ENCODE results near the gene ANXA6.
"Not testable (repeated sequence)": the region's sequence is repeated elsewhere in the genome, so short reads cannot be mapped to it uniquely, and the experiment has no call there.

ANXA6 gene

DNA sequence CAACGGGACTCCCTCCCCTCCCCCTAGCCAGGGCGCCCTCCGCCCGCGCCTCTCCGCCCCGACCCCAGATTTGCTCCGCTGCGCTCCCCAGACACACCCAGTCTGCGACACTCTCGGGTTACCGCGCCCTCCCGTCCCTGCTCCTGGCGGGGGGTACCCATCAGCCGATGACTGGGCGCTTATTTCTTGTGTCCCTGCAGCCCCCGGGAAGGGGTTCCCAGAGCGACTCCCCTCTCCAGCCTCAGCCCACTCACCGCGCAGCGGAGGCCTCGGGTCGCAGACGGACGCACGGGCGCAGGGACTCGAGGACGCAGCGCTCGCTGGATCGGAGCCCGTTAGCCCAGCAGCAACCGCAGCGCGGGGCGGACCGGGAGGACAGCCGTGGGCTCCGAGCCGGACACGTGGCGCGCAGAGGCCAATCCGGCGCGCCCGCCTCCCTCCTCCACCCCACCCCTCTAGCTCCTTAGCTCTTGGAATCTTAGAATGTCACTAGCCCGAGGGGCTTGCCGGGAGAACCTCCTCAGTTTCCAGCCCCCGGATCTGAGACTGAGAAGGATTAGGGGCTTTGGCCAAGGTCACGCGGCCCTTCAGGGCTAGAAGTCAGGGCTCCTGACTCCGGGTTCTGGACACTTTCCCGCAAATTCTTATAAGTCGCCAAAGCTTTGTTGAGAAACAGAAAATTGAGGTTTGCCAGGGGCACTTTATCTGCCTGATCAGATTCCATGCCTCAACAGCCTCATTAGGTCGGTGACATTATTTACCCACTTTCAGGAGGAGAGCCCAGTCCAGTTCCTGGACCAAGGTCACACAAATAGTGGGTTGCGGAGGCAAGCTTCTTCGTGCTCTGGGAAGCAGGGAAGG lies at the start of gene ANXA6:
Gene ANXA6, minus strand, starts transcription at position 354 of the 861 bp plus-strand sequence. CDS start 9,878 bp downstream, outside the sequence.
- peak in 57 of 58 donors; percentile 7 to 92 (median 75) for DNase-seq

DNA sequence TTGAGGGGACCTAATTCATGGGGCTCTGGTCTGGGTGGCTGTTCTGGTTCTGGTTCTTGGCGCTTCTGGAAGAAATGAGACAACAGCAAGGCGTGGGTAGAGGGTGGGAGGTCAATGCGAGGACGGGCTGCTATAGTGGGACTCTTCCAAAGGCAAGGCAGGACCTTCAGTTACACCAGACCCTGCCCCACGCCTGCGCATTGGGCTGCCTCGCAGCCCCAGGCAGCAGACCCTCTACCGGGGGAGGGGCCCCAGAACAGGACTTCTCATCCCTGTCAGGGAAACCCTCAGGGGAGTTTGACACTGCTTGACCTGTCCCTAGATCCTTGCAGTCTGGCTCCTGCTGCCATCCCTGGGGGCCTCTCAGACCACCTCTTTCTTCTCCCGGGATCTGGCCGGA lies 47.8 kb upstream of the ANXA6 start:
- no peak for DNase-seq

DNA sequence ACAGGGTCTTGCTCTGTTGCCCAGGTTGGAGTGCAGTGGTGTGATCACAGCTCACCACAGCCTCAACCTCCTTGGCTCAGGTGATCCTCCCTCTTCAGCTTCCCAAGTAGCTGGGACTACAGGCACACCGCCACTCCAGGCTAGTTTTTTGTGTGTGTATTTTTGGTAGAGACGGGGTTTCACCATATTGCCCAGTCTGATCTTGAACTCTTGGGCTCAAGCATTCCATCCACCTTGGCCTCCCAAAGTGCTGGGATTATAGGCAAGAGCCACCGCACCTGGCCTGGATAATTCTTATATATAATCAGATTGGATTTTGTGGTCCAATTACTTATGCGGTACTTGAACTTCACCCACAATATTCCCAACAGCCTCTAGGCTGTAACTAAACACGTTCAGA lies 46.5 kb upstream of the ANXA6 start:
- DNase-seq = no peak

DNA sequence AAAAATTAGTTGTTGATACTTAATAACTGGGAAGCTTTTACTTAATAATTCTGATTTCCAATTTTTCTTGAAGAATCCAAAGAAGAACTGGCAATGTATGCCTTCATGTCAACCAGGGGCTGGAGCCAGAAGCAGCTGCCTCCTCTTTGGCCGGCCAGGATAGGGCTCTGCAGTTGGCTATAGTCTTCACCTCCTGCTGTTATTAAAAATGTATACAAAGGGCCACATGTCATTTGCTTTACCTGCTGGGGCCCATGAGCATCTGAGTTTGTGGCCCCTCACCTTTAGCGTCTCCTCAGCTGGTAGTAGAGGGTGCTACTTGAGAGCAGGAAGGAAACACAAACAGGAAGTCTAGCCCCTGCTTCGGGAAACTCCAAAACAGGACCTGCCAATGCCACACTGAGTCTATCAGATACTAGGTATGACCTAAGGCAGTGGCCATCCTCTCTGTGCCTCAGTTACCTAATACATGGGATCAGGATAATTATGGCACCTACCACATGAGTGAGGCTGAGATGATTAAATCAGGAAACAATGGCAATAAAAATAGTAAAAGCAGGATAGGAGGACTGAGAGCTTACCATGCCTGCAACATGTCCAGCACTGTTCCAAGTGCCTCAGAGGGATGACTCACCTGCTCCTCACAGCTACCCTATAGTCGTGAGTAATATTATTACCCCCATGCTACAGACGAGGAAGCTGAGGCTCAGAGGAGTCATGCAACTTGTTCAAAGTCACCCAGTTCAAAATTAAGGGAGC lies 45.0 kb upstream of the ANXA6 start:
- no peak for DNase-seq

DNA sequence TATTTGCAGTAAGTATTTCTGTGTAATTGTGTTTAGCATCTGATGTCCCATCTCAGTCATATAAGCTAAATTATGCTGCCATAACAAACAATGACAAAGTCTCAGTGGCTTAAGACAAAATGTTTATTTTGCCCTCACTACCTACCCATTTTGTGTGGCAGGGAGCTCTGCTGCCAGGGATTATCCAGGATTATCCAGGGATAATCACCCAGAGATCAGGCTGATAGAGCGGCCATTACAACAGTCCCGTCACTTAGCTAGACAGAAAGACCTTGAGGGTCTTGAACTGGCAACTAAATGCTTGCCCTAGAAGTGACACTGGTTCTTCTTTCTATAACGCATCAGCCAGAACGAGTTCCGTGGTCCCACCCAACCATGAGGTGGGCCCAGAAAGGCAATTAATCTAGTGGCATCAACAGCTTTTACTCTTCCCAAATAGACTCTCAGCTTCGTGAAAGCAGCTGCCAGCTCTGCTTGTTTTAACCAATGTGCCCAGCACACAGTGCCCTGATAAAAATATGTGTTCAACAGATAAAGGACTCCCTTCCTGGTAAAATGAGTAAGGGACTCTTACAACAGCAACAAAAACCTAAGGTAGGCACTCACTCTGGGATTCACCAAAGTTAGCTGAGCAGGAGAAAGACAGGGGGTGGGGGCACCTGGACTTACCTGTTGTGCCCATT lies 43.5 kb upstream of the ANXA6 start:
- DNase-seq = no peak

DNA sequence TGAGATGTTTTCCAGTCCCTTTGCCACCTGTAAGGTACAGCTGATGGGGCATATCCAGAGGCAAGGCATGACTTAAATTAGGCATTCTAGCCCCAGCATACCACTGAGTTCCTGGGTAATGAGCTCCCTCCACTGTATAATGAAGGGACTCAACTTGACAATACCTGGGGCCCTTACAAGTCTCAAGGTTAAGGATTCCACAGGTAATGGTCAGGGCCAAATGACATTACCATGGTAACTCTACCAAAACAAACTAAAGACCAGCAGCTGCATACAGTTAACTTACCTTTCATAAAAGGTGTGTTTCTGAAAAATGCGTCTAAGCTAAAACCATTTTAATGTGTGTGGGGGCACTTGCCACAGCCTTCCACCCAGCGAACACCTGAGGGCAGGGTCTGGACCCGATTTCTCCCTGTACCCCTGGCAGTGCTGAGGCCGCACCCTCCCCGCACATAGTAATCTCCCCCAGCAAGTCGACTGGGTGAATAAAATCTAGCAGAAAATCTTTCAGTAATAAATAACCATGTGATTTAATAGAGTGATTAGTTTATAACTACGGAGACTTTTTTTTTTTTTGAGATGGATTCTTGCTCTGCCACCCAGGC lies 42.1 kb upstream of the ANXA6 start:
- DNase-seq = no peak

DNA sequence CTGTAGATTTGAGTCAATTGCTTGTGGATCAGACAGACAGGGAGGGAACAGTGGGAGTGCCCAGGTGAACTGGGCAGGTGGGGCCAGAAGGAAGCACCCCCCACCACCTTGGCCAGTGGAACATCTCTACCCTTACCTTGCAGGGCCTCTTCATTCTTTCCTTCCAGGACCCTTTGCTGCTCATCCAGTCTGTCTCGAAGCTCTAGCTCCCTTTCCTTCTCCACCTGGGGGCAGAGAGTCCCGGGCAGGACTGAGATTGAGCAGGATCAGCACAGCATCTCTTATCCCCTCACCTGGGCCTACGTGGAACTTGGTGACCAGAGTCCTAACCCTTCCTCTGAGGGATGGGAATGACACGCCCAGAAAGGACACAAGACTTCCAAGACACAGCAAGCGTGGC lies 41.3 kb upstream of the ANXA6 start:
- no peak for DNase-seq

DNA sequence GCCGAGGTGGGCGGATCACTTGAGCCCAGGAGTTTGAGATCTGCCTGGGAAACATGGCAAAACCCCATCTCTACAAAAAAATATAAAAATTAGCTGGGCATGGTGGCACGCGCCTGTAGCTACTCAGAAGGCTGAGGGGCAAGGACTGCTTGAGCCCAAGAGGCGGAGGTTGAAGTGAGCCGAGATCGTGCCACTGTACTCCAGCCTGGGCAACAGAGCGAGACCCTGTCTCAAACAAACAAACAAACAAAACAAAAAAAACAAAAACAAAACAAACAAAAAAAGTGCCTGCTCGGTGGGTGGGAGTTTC lies 39.7 kb upstream of the ANXA6 start:
- not testable (repeated sequence) for DNase-seq

DNA sequence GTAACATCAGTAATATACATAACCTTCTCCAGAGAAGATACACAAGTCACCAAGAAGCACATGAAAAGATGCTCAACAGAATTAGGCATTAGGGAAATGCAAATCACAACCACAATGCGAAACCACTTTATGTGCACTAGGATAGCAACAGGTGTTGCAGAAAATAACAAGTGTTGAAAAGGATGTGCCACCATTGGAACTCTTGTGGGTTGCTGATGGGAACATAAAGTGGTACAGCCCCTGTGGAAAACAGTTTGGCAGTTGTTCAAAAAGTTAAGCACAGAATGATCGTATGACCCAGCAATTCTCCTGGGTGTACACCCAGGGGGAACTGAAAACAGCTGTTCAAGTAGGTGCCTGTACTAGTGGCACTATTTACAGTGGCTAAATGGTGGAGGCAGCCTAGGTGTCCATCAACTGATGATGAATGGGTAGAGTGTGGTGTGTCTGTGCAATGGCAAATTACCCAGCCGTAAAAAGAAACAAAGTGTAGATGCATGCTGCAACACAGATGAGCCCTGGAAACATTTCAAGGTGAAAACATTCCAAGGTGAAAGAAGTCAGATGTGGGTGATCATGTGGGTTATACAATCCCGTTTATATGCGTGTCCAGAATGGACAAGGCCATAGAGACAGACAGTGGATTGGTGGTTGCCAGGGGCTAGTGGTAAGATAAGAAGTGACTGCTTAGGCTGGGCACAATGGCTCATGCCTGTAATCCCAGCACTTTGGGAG lies 39.1 kb upstream of the ANXA6 start:
- DNase-seq = no peak

DNA sequence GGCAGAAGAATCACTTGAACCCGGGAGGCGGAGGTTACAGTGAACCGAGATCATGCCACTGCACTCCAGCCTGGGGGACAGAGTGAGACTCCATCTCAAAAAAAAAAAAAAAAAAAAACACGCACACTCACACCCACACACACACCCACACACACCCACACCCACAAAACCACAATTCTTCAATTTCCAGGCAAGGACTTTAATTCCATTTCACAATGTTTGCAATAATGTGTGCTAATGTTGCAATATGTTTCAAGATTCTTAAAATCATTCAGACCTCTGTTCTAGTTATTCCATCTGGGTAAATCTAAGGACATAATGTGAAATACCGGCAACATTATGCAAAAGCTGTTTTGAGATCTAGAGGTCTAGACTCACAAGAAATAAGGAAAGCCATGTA lies 38.0 kb upstream of the ANXA6 start:
- DNase-seq = no peak

DNA sequence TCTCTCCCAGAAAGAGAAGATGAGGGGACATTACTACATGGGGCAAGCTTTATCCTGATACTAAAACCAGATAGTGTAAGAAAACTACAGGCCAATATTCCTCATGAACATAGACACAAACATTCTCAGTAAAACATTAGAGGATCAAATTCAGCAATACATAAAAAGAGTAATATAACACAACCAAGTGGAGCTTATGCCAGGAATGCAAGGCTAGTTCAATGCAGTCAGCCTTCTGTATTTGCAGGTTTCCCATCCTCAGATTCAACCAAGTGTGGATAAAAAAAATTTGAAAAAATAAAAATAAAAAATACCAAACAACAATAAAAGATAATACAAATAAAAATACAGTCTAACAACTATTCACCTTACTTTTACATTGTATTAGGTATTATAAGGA lies 35.0 kb upstream of the ANXA6 start:
- DNase-seq = no peak

DNA sequence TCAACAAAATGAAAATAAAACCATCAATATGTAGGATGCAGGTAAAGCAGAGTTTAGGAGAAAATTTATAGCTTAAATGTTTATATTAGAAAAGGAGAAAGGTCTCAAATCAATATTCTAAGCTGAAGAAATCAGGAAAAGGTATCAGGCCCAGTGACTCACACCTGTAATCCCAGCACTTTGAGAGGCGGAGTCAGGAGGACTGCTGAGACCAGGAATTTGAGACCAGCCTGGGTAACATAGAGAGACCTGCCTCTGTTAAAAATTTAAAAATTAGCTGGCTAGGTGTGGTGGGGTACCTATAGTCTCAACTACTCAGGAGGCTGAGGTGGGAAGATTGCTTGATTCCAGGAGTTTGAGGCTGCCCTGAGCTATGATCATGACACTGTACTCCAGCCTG lies 34.1 kb upstream of the ANXA6 start:
- DNase-seq = no peak

DNA sequence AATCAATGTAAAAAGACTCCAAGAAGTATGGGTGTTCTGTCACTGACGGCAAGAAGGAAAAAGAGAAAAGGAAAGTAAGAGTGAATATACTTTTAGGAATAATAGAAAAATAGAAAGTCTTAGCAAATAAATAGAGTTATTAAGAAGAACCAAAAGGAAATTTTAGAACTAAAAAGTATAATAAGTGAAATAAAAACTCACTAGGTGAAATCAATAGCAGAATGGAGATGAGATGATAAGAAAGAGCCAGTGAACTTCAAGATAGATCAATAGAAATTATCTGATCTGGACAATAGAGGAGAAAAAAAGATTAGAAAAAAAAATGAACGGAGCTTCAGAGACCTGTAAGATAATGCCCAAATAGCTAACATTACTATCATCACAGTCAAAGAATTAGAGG lies 31.6 kb upstream of the ANXA6 start:
- DNase-seq = no peak

DNA sequence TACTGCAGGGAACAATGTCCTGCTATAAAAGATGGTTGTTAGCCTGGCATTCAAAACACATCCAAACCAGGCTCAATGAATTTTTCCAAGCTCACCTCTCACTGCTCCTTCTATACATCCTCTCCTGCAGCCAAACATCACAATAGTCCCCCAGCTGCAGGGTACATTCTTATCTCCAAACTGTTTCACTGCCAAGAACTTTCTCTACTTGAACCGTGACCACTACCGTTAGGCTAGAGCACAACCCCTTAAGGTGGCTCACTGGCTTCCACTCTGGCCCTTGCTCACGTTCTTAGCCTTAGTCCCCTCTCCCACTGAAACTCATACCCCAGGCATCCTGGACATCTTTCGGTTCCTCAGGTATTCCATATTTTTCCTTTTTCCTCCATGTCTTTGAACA lies 29.0 kb upstream of the ANXA6 start:
- no peak for DNase-seq

DNA sequence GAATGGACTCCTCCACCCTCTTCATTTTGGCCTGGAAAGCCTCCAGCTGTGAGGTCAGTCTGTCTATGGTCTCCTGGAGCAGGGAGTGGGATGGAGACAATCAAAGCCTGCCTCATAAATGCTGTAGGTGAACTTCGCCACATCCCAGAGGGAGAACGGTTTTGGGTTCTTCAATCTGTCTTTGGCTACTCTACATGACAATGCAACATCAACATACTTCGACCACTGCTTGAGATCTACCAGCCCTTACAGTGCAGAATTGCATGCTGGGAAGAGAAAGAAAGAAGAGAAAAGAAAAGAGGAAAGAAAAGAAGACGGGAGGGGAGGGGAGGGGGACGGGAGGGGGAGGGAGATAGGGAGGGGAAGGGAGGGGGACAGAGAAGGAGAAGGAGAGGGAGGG lies 28.5 kb upstream of the ANXA6 start:
- no peak for DNase-seq

DNA sequence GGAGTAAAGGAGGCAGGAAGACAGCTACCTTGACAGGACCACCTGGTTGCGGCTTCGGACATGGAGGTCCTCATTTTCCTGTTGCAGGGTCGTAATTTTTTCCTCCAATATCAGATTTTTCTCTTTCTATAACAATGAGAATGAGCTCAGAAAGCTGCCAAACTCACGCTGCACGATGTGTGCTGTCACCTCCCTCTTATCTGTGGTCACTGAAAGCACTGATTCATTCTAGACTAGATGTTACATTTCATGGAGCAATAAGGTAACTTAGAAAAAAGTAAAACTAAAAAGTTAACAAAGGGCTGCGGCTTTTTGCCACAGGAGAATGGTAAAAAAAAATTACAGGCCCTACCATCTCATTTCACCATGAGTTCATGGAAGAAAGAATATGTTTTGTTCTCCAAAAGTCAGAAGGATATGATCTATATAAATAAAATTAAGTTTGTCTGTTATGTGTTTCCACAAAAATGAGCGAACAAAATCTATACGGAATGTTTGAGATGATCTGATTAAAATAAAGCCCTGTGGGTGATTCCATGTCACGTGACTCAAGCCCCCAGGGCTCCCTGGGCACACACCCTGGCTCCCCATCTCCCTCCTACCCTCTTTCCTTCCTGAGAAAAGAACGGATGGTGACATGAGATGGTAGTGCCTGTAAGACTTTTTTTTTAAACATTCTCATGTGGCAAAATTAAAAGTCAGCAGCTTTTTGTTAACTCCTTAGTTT lies 26.9 kb upstream of the ANXA6 start:
- DNase-seq = no peak

DNA sequence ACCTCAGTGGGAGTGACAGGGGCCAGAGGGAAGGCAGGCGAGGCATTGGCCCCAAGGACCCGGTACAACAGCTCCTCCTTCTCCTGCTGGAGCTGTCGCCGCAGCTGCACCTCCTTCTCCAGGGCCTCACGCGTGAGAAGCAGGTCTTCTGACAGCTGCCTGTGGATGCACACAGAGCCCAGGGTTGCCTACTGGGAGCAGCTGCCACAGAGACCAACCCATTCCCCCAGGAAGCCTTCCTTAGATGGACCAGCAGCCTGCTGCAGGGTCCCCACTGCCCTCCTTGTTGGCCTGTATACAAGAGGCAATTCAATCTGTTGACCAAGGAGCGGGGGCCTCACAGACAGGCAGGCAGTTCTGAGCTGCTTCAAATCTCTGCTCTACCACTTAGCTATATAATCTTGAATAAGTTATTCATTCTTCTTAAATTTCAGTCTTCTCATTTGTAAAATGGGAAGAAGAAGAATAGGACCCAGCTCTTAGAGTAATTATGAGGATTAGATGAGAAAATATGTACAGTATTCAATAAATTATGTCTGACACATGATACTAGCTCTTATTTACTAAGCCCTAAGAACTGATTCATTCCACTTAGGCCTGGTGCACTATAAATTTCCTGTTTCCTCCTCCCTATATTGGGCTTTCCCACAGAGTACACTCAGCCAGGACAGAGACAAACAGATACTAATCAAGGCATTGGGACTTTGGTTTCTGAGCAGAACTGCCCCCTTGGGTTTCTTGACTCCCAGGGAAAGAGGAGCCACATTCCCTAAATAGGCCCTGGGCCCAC lies 26.1 kb upstream of the ANXA6 start:
- DNase-seq = no peak

DNA sequence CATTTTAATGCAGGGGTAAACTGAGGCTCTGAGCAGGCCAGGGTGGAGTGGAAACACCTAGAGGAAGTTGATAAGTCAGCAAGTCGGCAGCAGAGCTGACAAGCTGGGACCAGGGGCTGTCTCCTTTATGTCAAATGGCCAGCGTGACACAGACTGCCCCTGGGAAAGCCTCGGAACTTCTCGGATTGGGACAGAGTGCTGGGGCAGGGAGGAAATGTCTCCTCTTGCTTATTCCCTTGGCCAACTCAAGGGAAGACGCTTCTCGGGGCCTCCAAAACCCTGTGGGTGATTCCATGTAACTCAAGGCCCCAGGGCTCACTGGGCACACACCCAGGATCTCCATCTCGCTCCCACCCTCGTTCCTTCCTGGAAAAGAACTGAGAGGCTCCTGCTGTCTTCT lies 25.4 kb upstream of the ANXA6 start:
- DNase-seq = no peak

DNA sequence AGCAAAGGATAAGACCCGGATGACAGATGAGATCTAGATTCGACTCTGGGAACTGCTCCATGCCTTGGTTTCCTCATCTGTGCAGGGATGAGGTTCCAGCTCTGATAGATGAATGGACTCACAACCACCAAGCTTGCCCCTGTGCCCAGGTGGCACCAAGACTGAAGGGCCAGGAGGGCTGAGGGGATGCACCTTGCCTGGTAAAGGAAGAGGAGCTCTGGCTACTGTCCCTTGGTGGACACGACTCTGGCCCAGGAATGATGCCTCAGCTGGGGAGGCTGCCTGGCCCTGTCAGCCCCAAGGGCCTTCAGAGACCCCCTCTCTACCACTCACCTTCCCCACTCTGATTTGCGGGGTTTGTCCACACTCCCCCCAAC lies 24.9 kb upstream of the ANXA6 start:
- no peak for DNase-seq

All from anterior cingulate cortex (tissue), 58 donors.